Hepatic stellate cell (primary cell): ENCODE results near the gene GAL.

Source experiments
- DNase-seq: peaks from one replicate; pipeline ENCODE4 v3.0.0; 2011; ENCODE audit warnings: low spot score

GAL gene

DNA sequence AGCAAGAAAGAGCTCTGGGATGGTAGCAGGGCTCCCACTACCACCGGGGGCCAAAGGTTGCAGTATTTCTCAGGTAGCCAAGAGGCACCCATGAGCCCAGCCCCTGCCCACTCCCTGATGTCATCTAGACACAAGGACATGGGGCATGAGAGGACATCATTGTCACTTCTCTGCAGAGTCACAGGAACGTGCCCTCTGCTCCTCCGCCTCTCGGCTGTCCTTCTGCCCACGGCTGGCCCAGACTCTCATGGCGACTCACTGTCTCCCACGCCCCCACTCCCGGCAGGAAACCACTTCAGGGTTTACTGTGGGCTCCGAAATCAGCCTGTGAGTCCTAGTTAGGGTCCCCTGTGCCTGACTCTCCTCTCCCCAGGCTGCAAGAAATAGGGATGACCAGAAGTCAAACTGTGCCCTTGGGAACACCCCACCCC is 1.8 kb upstream of the GAL start:
- DNase-seq = no peak

GRCh38 chr11:68683121-68683520 is 1.2 kb upstream of the GAL start:
- no peak for DNase-seq

DNA sequence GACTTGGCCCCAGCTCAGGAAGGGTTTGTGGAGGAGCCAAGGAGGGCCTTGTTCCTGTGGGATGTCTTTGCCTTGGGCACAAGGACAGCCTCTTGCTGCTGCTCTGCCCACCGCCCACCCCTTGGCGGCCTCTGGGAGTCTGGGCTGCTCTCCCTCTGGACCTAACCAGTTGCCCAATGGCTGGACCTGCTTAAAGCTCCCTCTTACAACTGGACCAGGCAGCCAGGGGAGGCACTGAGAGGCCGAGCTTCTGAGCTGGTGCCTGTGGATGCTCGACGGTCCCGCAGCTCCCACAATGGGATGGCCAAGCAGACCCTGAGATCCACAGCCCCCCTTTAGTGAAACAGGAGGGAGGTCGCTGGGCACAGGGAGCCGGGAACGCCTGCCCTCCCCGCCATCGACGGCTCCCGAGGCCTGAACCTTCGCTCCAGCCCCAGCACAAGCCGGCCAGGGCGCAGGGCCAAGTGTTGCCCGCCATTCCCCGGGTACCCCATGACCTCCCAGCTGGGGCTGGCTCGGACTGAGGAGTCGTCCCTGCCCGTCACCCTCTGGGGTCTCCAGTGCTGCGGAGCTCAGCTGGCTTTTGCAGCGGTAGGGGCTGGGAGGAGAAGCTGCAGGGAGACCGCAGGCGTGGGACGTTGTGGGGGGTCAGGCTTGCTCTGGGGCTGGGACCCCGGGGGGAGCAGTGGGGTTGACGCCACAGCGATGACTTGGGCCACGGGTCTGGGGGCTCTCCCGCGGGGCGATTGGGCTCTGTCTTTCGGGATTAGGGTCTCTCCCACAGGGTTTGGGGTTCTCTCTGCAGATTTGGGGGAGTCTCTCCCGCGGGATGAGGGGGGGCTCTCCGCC is 584 bp upstream of the GAL start:
- DNase-seq = no peak

- no peak for DNase-seq
Observed at GRCh38 chr11:68685656-68686380, 1.5 kb downstream of the GAL start.

DNA sequence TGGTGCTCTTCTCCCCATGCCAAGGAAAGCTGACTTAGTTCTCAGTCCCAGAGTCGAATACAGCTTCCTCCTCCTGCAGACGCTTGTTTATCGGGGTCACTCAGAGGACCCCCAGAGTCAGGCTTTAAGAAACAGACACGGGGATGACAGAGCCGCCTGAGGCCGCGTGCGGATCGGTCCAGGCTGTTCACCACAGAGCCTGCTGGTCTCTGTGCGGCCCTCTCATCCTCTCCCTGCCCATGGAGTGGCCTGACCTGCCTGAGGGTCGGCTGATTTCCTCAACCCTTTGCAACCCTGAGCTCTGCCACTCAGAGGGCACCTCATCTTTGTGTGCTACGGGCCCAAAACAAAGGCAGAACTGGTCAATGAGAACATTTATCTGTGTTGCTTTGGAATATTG is 2.1 kb downstream of the GAL start:
- no peak for DNase-seq

DNA sequence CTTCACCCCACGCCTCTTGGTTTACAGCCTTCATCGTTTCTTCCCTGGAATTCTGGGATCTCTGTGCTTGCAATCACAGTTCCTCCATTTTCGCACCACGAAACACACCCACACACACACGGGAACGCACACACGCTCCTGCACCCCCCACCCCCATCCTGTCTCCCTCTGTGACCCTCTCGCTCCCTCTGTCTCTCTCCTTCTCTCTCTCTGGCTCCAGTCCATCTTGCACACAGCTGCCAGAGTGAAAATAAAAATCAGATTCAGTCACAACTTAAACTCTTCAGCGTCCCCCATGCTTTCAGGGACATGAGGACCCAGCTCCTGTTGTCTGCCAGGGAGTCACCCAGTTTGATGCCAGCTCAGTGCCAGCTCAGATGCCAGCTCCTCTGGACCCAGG is 3.0 kb downstream of the GAL start:
- DNase-seq = no peak

DNA sequence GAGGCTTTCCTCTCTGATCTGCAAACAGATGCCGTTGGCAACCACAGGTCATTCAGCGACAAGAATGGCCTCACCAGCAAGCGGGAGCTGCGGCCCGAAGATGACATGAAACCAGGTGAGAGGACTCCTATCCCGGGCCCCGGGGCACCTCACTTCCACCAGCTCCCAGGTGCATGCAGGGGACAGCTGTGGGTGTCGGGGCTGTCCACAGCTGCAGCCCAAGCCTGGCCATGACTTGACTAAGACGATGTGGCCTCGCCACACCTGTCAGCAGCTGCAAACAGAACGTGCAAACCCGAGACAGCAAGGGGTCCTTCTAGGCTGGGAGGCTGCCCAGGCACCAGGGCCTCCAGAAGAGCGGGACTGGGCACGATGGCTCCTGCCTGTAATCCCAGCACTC is 3.6 kb downstream of the GAL start:
- no peak for DNase-seq

- no peak for DNase-seq
Observed at GRCh38 chr11:68688881-68689280, 4.5 kb downstream of the GAL start.

DNA sequence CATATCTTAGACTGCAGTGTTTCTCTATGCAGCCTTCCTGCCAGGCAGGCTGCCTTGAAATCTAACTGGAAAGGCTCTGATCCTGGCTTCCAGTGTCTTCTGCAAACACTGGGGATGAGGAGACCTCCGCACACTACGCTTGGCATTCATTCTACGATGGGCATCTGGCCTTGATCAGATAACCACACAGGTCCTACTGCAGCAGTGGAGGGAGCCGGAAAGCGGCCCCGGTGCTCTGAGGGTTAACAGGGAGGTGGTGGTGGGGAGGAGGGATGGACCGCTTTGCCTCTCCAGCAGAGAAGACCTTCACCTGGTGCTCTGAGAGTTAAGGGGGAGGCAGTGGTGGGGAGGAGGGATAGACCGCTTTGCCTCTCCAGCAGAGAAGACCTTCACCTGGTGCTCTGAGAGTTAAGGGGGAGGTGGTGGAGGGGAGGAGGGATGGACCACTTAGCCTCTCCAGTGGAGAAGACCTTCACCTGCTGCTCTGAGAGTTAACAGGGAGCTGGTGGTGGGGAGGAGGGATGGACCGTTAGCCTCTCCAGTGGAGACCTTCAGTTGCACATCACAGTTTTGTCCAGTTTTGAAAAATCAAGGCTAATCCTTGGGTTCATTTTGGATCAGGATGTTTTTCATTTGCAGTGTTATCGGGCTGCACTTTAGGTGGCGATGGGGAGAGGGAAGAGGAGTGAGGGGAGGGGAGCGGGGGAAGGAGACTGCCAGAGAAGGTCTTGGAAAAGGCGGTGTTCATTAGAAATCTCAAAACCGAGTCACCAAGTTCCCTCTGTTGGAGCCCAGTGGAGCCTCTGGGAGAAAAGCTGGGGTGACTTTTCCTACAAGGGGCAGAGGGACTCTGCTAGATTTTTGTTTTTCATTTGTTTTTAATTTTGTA is 5.6 kb downstream of the GAL start:
- DNase-seq = no peak

DNA sequence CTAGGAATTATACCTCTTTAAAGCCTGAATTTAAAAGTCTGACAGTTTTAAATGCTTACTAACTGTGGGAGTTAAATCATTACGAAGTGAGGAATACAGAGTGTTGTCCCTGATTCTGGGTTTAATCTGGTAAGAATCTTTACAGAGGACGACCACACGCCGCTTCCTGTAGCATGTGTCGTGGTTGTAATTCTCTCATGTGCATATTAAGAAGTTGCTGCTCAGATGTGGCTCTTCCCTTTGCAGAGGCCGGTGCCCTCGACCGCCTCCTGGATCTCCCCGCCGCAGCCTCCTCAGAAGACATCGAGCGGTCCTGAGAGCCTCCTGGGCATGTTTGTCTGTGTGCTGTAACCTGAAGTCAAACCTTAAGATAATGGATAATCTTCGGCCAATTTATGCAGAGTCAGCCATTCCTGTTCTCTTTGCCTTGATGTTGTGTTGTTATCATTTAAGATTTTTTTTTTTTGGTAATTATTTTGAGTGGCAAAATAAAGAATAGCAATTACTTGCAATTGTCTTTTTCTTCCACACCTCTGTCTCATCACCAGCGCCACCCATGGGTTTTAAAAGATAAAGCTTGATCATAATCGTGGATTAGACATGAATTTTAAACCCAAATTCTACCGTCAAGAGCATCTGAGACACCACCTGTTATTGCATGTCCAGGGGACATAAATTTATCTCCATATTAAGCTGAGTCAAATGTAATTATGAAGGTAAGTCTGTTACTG is 6.5 kb downstream of the GAL start:
- no peak for DNase-seq

GRCh38 chr11:68691402-68691784 is 7.0 kb downstream of the GAL start:
- DNase-seq = no peak

GRCh38 chr11:68692115-68692514 is 7.8 kb downstream of the GAL start:
- no peak for DNase-seq

- DNase-seq = no peak
Observed at GRCh38 chr11:68692871-68693483, 8.6 kb downstream of the GAL start.

- DNase-seq = no peak
Observed at GRCh38 chr11:68693484-68693882, 9.1 kb downstream of the GAL start.

DNA sequence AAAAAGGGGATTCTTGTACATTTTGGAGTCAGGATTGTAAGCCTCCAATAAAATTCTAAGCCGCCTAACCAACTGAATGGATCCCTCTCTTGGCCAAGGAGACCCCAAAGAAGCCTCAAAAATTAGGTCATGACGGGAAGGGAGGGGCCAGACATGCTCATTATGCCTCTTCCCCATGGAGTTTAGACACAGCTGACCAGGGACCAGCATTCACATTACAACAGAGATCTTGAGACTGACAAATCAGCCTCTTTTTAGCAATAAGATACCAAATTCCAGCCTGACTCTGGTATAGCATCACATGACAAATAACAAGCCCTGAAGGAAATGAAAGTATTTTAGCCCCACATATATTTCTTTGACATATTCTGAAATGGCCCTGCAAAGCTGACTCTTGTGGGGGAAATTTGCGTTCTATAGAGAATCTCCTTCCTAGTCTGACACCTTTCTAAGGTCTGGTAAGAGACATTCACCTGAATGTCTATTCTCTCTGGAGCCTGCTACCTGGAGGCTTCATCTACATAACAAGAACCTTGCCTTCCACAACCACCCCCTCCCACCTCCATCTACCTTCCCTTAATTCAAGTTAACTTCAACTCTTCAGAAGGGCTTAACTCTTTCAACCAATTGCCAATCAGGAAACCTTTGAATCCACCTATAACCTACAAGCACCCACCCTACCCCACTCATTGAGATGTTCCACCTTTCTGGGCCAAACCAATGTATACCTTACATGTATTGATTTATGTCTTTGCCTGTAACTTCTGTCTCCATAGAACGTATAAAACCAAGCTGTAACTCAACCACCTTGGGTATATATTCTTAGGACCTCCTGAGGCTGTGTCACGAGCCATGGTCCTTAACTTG is 10.3 kb downstream of the GAL start:
- no peak for DNase-seq

- no peak for DNase-seq
Observed at GRCh38 chr11:68695531-68695930, 11.2 kb downstream of the GAL start.

DNA sequence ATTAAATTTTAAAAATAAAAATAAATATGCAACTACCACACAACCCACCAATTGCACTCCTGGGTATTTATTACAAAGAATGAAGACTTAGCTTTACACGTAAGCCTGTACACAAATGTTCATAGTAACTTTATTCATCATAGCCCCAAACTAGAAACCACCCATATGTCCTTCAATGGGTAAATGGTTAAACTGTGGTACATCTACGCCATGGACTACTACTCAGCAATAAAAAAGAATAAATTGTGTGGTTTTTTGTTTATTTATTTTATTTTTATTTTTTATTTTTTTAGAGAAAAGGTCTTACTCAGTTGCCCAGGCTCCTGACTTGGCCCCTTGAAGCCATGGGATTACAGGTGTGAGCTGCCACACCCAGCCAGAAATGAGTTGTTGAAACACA is 14.6 kb downstream of the GAL start:
- no peak for DNase-seq

- DNase-seq = no peak
Observed at GRCh38 chr11:68704887-68705286, 20.5 kb downstream of the GAL start.

GRCh38 chr11:68707527-68707926 is 23.2 kb downstream of the GAL start:
- no peak for DNase-seq

DNA sequence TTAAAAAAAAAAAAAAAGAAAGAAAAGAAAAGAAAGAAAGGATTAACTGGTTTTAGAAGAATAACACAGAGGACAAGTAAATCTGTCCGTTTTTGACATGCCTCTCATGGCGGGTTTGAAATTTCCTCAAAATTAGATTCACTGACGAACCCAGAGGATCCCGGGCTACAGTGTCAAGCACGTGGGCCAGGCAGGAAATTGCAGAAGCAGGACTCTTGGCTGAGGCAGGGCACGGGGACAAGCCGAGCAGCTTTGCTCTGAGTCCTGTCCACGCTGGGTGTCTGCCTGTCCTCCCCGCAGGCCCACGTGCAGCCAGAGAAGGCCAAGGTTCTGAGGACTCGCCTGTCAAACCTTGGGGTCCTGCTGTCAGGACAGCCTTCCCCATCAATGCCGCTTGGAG is 24.7 kb downstream of the GAL start:
- no peak for DNase-seq
